Stimulated activated CD4-positive, alpha-beta T cell treated with anti-CD3 and anti-CD28 coated beads, Interleukin-1b, Interleukin-23, amount 100 ng/mL, for 24 hours (primary cell): ENCODE data around the gene SPATS2.
"Not testable (repeated sequence)": the region's sequence is repeated elsewhere in the genome, so short reads cannot be mapped to it uniquely, and the experiment has no call there.

Experiments used
- DNase-seq, 4 experiments: peaks; one replicate each; pipeline ENCODE4 v3.0.0-alpha.2; 2020; ENCODE audit warnings: low read depth in 4 of 4, low spot score in 1 of 4

The SPATS2 gene

DNA sequence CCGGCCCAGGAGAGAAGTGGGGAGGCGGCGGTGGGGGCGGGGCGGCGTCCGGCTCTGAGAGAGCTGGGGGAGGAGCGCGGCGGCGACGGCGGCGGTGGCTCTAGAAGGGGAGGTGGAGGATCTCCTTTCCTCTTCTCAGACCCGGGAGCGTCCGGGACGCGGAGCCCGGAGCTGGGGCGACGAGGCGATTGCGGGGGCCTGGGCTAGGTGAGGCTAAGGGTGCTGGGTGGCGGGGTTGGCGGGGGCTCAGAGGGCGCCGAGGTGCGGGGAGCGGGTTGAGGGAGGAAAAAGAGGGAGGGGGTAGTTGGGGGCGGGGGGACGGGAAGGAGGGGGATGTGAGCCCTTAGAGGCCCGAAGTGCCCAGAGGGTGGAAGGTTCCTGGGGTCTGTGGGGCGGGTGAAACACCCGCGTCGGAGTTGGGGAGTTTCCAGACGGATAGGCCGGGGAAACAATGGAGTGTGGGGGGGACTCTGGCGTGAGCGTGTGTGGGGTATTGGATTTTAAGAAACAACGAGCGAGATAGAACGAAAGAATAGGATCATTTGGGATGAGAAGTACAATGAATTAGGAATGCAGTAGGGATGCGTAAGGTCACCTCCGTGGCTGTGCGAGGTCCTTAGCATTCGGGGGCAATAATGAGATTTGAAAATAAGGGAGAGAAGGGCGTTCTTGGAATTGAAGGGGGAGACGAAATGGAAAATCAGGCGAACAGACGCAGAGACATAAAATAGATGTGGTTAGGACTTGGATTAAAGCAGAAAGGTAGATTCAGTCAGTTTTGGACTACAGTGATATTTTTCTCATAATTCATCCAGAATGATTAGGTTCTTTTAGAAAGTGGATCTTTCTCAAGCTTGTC is at the start of gene SPATS2:
Gene SPATS2, plus strand, starts transcription at position 82 of the 859 bp plus-strand sequence. CDS start 93,551 bp downstream, outside the sequence.
- DNase-seq: no peak

DNA sequence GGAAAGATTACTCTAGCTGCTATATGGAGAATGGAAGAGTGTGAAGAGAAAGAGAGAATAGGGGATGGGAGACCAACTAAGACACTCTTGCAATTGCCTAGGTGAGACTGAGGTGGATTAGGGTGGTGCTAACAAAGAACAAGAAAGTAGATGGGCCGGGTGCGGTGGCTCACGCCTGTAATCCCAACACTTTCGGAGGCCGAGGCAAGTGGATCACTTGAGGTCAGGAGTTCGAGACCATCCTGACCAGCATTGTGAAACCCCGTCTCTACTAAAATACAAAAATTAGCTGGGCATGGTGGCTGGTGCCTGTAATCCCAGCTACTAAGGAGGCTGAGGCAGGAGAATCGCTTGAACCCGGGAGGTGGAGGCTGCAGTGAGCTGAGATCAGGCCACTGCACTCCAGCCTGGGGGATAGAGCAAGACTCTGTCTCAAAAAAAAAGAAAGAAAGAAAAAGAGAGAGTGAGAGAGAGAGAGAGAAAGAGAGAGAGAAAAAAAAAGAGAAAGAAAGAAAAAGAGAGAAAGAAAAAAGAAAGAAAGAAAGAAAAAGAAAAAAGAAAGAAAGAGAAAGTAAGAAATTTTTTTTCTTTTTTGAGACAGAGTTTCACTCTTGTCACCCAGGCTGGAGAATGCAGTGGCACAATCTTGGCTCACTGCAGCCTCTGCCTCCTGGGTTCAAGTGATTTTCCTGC is 46.7 kb upstream of the SPATS2 start:
- not testable (repeated sequence) for DNase-seq

DNA sequence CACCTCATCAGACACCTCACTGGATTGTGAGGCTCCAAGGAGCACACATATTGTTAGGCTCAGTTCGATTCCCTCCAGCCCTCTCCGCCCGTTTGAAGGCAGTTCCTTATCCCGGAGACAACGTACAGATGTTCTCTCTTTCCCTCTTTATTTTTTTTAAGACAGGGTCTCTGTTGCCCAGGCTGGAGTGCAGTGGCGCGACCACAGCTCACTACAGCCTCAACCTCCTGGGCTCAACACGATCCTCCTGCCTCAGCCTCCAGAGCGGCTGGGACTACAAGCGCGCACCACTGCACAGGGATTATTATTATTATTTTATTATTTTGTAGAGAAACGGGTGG is 44.9 kb upstream of the SPATS2 start:
- DNase-seq: no peak

DNA sequence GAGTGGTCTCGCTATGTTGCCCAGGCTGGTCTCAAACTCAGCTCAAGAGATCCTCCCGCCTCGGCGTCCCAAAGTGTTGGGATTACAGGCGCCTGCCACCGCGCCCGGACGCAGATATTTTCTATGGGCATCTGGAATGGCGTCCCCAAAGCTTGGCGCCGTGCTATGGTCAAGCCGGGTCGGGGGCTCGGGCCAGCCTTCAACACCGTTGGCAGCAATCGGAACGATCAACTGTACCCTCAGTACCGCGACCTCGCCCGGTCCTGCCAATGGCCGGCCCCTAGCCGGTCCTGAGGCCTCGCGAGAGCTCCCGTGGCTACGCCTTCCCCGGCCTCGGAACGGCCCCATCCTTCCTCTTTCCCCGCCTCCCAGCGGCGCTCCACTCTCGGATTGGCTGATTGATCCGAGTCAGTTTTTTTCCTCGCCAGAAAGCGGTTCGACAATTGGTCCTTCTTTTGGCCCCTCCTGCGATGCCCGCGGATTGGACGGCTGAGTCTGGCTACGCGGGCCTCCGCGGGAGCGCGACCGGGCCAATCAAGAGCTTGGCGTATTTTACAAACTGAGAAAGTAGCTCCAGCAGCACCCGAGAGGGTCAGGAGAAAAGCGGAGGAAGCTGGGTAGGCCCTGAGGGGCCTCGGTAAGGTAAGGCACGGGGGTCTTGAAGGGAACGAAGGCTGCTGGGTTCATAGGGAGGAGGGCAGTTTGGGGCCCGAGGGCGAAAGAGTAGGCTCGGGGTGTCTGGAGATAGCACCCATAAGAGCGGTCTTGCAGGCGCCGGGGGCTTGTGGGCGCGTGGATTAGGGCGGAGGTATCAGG is 44.3 kb upstream of the SPATS2 start, which contains the start of gene TROAP:
Gene TROAP, plus strand, starts transcription at position 548 of the 816 bp plus-strand sequence. CDS start 354 bp downstream, outside the sequence.
- DNase-seq: peak; percentile 89 to 95 (median 92)

DNA sequence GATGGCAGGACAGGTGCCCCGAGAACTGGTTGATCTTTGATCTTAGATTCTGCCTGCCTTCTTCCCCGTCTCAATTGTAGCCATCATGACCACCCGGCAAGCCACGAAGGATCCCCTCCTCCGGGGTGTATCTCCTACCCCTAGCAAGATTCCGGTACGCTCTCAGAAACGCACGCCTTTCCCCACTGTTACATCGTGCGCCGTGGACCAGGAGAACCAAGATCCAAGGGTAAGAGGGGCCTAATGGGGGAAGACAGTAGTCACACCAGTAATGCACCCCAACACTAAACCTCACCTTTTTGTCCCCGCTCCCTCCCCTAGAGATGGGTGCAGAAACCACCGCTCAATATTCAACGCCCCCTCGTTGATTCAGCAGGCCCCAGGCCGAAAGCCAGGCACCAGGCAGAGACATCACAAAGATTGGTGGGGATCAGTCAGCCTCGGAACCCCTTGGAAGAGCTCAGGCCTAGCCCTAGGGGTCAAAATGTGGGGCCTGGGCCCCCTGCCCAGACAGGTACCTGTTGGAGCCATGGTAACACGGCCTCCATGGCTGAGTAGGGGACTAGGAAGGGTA is 43.7 kb upstream of the SPATS2 start:
- DNase-seq: no peak

DNA sequence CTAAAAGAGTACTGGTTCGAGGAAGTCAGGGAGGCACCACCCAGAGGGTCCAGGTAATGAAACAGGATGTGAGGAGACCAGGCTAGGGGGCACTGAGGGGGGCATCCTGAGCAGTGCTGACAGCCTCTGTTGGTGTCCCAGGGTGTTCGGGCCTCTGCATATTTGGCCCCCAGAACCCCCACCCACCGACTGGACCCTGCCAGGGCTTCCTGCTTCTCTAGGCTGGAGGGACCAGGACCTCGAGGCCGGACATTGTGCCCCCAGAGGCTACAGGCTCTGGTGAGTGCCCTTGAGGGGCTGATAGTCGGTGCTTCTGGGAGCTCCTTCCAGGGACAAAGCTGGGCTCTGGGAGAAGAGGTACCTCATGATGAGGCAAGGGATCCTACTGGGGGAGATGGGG is 41.7 kb upstream of the SPATS2 start:
- no peak for DNase-seq

DNA sequence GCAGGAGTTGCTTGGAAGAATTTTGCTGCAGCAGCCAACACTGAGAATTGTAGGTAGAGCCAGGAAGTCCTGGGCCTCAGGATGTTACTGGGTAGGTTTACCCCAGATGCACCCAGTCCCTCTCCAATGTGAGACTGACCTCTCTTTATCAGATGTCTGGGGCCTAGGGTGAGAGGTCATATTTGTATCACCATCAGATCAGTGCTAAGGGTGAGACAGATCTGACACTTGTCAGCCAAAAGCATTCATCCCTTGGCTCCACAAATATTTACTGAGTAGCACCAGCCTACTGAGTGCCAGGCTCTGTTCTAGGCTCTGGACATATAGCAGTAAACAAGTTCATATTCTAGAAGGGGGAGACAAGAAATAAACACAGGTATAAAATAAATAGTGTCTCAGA is 39.9 kb upstream of the SPATS2 start:
- DNase-seq: no peak

DNA sequence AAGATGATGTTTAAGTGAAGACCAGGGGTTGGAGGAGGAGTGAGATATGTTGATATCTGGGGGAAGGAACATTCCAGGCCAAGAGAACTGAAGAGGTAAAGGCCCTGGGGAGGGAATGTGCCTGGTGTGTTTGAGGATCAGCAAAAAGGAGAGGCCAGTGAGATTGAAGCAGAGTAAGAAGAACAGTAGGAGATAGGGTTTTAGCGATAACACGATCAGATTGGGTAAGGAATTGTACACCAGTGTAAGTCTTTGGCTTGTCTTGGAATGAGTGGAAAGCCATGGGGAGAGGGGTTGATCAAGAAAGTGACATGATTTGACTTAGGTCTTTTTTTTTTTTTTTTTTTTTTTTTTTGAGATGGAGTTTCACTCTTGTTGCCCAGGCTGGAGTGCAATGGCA is 39.4 kb upstream of the SPATS2 start:
- DNase-seq: no peak

DNA sequence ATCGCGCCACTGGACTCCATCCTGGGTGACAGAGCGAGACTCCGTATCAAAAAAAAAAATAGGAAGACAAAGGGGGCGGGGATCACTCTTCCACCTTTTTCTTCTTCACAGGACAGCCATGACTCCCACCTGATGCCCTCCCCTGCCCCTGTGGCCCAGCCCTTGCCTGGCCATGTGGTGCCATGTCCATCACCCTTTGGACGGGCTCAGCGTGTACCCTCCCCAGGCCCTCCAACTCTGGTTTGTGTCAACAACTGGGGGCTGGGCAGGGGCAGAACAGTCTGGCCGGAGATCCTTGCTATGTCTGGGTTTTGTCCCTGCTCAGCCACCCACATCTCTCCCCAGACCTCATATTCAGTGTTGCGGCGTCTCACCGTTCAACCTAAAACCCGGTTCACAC is 38.4 kb upstream of the SPATS2 start:
- no peak for DNase-seq

DNA sequence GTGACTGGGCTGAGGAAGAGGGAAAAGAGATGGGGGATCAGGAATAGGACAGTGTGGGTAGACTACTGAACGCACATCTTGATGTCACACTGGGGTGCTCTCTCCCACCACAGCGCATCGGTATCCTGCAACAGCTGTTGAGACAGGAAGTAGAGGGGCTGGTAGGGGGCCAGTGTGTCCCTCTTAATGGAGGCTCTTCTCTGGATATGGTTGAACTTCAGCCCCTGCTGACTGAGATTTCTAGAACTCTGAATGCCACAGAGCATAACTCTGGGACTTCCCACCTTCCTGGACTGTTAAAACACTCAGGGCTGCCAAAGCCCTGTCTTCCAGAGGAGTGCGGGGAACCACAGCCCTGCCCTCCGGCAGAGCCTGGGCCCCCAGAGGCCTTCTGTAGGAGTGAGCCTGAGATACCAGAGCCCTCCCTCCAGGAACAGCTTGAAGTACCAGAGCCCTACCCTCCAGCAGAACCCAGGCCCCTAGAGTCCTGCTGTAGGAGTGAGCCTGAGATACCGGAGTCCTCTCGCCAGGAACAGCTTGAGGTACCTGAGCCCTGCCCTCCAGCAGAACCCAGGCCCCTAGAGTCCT is 37.1 kb upstream of the SPATS2 start:
- no peak for DNase-seq

DNA sequence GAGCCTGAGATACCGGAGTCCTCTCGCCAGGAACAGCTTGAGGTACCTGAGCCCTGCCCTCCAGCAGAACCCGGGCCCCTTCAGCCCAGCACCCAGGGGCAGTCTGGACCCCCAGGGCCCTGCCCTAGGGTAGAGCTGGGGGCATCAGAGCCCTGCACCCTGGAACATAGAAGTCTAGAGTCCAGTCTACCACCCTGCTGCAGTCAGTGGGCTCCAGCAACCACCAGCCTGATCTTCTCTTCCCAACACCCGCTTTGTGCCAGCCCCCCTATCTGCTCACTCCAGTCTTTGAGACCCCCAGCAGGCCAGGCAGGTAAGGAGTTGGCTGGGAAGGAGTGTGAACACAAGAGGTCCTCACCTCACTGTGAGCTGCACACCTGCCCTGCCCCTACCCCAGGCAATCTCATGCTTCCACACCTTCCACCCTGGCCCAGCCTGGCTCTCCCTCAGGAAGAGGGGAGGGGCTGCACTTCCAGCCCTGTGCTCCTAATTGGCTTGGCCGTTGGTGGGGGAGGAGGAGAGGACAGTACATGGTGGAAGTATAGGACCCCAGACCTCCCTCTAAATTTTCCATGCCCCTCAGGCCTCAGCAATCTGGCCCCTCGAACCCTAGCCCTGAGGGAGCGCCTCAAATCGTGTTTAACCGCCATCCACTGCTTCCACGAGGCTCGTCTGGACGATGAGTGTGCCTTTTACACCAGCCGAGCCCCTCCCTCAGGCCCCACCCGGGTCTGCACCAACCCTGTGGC is 36.5 kb upstream of the SPATS2 start:
- no peak for DNase-seq

DNA sequence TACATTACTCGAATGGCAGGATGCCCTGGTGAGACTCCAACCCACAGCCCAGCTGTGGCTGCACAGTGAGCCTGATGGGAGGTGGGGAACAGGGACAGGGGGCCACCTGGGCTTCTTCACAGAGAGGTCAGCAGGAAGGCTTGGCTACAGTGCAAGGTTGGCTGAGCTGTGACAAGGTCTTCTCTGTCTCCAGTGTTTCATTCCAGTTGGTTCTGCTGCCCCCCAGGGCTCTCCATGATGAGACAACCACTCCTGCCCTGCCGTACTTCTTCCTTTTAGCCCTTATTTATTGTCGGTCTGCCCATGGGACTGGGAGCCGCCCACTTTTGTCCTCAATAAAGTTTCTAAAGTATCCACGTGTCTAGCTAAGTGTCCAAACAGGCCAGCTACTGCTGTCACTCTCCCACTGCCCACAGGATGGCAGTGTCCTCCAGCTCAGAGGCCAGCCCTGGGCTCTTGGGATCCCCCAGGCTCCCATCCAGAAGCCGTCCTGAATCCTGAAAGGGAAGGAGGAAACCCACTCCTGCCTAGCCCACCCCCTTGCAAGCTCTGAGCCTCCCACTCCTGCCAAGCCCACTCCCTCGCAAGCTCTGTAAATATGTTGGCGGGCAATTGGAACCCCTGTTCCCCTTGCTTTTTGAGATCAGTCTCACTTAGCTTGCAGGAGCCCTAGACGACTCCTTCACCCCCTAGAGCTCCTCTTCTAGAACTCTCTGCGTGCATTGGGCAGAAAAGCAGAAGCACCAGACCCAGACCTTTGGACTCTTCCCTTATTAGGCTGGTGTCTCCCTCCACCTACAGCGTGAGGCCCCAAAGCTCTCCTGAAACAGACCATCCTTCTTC is 35.7 kb upstream of the SPATS2 start:
- DNase-seq: no peak

DNA sequence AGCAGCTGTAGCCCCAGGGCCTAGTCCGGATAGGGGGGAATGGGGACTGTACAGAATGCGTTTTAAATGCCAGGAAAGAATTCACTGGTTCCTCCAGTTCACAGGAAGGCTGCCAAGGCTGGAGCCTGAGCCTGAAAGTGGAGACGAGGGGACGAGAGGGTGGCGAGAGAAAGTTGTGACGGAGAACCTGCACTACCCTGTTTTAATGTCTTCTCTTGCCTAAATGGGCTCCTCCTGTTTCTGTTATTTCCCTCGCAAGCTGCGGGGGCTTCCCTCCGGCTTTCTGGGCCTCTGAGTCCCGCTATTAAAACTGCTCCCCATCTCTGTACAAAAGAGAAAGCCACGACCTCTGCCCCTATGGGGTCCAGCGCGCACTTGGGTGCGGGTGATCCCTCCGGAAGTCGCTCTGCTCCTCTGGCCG is 34.8 kb upstream of the SPATS2 start:
- DNase-seq: no peak

DNA sequence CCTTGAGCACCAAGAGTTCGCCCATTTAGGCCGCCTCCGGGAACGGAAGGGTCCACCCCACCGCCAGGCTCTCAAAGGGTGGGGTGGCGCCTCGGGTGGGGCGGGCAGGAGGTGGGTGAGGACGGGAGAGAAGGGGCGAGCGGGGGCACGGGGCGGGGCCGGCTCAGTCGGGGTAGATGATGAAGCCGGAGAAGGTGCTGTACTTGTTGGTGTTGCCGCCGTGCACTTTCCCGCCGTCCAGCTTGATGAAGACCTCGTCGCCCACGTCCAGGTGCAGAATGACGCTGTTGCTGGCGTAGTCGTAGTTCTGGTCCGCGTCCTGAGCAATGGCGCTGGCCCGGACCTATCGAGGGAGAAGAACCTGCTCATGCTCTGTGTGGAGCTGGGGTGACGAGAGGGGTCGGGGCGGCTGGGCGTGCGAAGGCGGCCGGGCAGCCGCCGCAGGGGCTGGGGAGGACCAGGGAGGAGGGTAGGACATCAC is 34.3 kb upstream of the SPATS2 start:
- DNase-seq: no peak

DNA sequence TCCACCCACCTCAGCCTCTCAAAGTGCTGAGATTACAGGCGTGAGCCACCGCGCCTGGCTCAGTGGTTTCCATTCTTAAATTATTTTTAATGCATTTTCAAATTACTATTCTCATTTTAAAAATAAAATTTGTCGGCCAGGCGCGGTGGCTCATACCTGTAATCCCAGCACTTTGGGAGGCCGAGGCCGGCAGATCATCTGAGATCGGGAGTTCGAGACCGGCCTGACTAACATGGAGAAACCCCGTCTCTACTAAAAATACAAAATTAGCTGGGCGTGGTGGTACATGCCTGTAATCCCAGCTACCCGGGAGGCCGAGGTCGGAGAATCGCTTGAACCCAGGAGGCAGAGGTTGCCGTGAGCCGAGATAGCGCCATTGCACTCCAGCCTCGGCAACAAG is 33.5 kb upstream of the SPATS2 start:
- not testable (repeated sequence) for DNase-seq

DNA sequence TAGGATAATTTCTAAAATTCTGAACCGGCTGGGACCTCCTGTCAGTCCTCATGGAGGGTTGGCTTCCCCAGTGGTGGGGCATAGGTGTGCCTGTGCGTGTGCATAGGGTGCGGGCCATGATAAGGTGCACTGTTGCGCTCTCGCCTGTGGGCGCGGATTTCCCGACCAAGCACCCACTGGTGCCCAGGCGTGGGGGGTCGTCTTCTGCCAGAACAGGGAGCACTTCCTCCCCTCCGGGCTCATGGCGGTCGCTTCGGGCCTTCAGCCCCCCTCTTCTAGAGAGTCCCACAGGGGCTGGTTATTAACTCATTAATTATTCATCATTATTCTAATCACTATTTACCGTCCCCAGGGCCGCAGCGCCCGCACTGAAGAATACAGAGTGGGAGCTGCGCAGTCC is 33.0 kb upstream of the SPATS2 start:
- no peak for DNase-seq

DNA sequence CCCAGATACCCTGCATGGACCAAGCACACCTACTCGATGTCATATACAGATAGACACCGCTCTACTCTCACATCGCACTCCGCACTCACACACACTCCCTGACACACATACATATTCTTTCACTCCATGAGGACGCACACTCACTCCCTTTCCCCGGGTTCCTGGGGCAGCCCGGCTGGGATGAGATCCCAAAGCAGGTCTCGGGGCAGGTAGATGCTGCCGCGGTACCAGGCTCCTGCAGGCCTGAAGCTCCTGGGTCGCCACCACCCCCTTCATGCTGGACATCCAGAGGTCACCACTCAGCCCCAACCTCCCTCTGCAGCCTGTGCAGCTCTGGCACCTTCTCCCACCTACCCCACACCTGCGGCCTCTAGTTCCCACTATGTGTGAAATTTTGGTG is 32.6 kb upstream of the SPATS2 start:
- no peak for DNase-seq

DNA sequence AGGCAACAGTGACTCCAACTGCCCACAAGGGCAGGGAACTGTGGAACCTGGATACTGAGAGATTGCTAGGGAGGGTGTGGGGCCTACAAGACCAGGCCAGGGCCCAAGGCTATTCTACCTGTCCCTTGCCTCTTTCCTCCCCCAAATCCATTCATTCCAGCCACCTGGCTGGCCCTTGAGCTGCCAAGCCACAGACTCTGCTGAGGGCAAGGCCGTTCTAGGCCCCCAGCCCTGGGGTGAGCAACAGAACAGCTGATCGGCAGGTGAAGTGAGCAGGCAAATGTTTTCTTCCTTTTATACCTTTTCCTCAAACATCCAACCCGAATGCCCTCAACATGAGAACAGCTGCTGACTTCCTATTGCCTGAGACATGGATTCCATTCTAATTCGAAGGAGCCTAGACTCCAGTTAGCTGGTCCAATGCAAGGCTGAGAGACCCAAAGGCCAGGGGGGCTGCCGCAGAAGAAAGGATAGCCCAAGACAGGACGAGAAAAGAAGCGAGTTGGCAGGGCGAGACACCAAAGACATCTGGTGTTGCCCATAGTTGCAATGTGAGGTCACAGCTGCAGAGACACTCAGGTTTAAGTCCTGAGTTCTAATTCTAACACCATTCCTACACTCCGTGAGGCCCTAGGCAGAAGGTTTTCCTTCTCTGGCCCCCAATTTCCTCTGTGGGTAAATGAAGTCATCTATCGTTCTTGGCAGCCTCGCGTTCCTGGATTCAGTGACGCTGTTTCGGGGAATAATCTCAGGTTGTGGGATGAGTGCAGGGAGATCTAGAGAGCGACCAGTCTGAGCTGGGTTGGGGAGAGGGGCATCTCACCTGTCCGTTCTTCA is 31.9 kb upstream of the SPATS2 start:
- no peak for DNase-seq
